HepG2 (cell line): ENCODE data around the gene NOP14.

ENCODE experiments used
- MLX ChIP-seq: IDR thresholded peaks from 2 replicates; pipeline ENCODE4 v1.6.1; 2016
- SP1 ChIP-seq, 2 experiments: fragments of 450-650 bp in 1 of 2; sonication (generic) in 1 of 2; formaldehyde crosslinking in 1 of 2; IDR thresholded peaks; 2 replicates each; pipeline versions ENCODE4 v1.4.0 to v1.6.1; 2016 to 2020; ENCODE audit warnings: missing genetic modification reagents in 1 of 2
- ZSCAN30 ChIP-seq: sonication (generic); formaldehyde crosslinking; IDR thresholded peaks from 2 replicates; pipeline ENCODE4 v1.5.0; 2020; ENCODE audit warnings: mild to moderate bottlenecking, missing genetic modification reagents

- no peak for TF ChIP-seq SP1 (IDR thresholded peaks at IDR 0.05)
- no peak for TF ChIP-seq SP1 (CRISPR knock-in tag; IDR thresholded peaks at IDR 0.05)
- TF ChIP-seq MLX (CRISPR knock-in tag): no peak
- TF ChIP-seq ZSCAN30 (CRISPR knock-in tag): no peak
Observed at GRCh38 chr4:2930758-2931511, 32.3 kb downstream of the NOP14 start.
